HEK293 (cell line): ENCODE results near the gene ABTB2.

Experiments
- CTCF ChIA-PET: fragments of 350-600 bp; formaldehyde crosslinking; extraction: SDS; loops from one replicate; lab custom pipeline; 2021; ENCODE audit warnings: antibody characterized with exemption; lab: Yijun Ruan, JAX
- POLR2A ChIA-PET: fragments of 300-600 bp; formaldehyde crosslinking; extraction: SDS; loops from one replicate; lab custom pipeline; 2020; ENCODE audit warnings: antibody characterized with exemption, inconsistent platforms; lab: Yijun Ruan, JAX
- H3K27ac ChIP-seq: fragments of 200-500 bp; sonication (Bioruptor generic); 2 replicates; pipeline ENCODE4 v1.5.1; 2014; ENCODE audit warnings: low read depth, low read length, control low read depth, inconsistent platforms; ENCODE audit errors: extremely low read depth
- H3K36me3 ChIP-seq, 2 experiments: fragments of 200-500 bp in 1 of 2; sonication (Bioruptor generic) in 1 of 2; 1 replicate in 1 of 2; 2 replicates in 1 of 2; pipeline ENCODE4 v1.5.1; 2014 to 2017; ENCODE audit warnings: inconsistent platforms in 2 of 2, low read length in 2 of 2; ENCODE audit not compliant: control insufficient read depth in 2 of 2, insufficient read depth in 1 of 2
- H3K4me1 ChIP-seq: fragments of 200-500 bp; sonication (Bioruptor generic); 2 replicates; pipeline ENCODE4 v1.5.1; 2014; ENCODE audit warnings: mild to moderate bottlenecking, low read length, inconsistent platforms; ENCODE audit not compliant: control insufficient read depth, insufficient read depth
- H3K4me3 ChIP-seq: 2 replicates; pipeline ENCODE4 v1.5.1; 2011; ENCODE audit warnings: low read depth, mild to moderate bottlenecking, control low read depth, low read length, moderate library complexity
- H3K9me3 ChIP-seq: fragments of 200-500 bp; sonication (Bioruptor generic); 2 replicates; pipeline ENCODE4 v1.5.1; 2014; ENCODE audit warnings: low read depth, low read length, inconsistent platforms; ENCODE audit not compliant: control insufficient read depth, insufficient read depth
- HOXC10 ChIP-seq: sonication (generic); formaldehyde crosslinking; IDR thresholded peaks from 2 replicates; pipeline ENCODE4 v1.8.1; 2023; ENCODE audit warnings: mild to moderate bottlenecking, missing genetic modification reagents
- KLF9 ChIP-seq: fragments of 450-650 bp; formaldehyde crosslinking; IDR thresholded peaks from 2 replicates; pipeline ENCODE4 v1.5.1; 2016; ENCODE audit warnings: missing biosample characterization, missing genetic modification characterization, low read depth
- PATZ1 ChIP-seq: fragments of 450-650 bp; formaldehyde crosslinking; IDR thresholded peaks from 2 replicates; pipeline ENCODE4 v1.5.1; 2016; ENCODE audit warnings: missing biosample characterization, missing genetic modification characterization
- PRDM10 ChIP-seq: fragments of 450-650 bp; formaldehyde crosslinking; IDR thresholded peaks from 2 replicates; pipeline ENCODE4 v1.5.1; 2016; ENCODE audit warnings: missing biosample characterization, missing genetic modification characterization
- SCRT1 ChIP-seq: fragments of 450-650 bp; formaldehyde crosslinking; IDR thresholded peaks from 2 replicates; pipeline ENCODE4 v1.5.1; 2016; ENCODE audit warnings: missing biosample characterization, missing genetic modification characterization, borderline replicate concordance
- SETDB1 ChIP-seq: IDR thresholded peaks from one replicate; pipeline ENCODE4 v1.6.1; 2017; ENCODE audit warnings: mild to moderate bottlenecking, low read length, moderate library complexity, mixed read lengths; ENCODE audit not compliant: insufficient read length
- ZBTB49 ChIP-seq: fragments of 450-650 bp; formaldehyde crosslinking; IDR thresholded peaks from 2 replicates; pipeline ENCODE4 v1.5.1; 2016; ENCODE audit warnings: missing biosample characterization, missing genetic modification characterization, low read depth
- ZNF133 ChIP-seq: fragments of 450-650 bp; formaldehyde crosslinking; IDR thresholded peaks from 2 replicates; pipeline ENCODE4 v1.5.1; 2016; ENCODE audit warnings: missing biosample characterization, missing genetic modification characterization
- ZNF169 ChIP-seq: fragments of 450-650 bp; formaldehyde crosslinking; IDR thresholded peaks from 2 replicates; pipeline ENCODE4 v1.5.1; 2016; ENCODE audit warnings: missing biosample characterization, missing genetic modification characterization
- ZNF19 ChIP-seq: fragments of 450-650 bp; formaldehyde crosslinking; IDR thresholded peaks from 2 replicates; pipeline ENCODE4; 2016; ENCODE audit warnings: missing biosample characterization, missing genetic modification characterization, low read depth
- ZNF24 ChIP-seq: fragments of 450-650 bp; formaldehyde crosslinking; IDR thresholded peaks from 2 replicates; pipeline ENCODE4 v1.5.1; 2016; ENCODE audit warnings: missing biosample characterization, missing genetic modification characterization
- ZNF423 ChIP-seq: fragments of 450-650 bp; formaldehyde crosslinking; IDR thresholded peaks from 2 replicates; pipeline ENCODE4 v1.5.1; 2016; ENCODE audit warnings: missing biosample characterization, missing genetic modification characterization
- ZNF768 ChIP-seq: fragments of 450-650 bp; formaldehyde crosslinking; IDR thresholded peaks from 2 replicates; pipeline ENCODE4 v1.5.1; 2018; ENCODE audit warnings: missing biosample characterization, mild to moderate bottlenecking, missing genetic modification characterization
- ZNF776 ChIP-seq: fragments of 450-650 bp; formaldehyde crosslinking; IDR thresholded peaks from 2 replicates; pipeline ENCODE4 v1.5.0; 2017; ENCODE audit warnings: missing biosample characterization, missing genetic modification characterization, borderline replicate concordance
- ZNF837 ChIP-seq: fragments of 450-650 bp; formaldehyde crosslinking; IDR thresholded peaks from 2 replicates; pipeline ENCODE4 v1.5.1; 2016; ENCODE audit warnings: missing biosample characterization, missing genetic modification characterization
- ZNF843 ChIP-seq: fragments of 450-650 bp; formaldehyde crosslinking; IDR thresholded peaks from 2 replicates; pipeline ENCODE4 v1.5.1; 2016; ENCODE audit warnings: missing biosample characterization, missing genetic modification characterization
- TF ChIP-seq, protein P1 (sequence below): fragments of 450-650 bp; formaldehyde crosslinking; IDR thresholded peaks from 2 replicates; pipeline ENCODE4 v1.5.1; 2016; ENCODE audit warnings: missing biosample characterization, missing genetic modification characterization
- TF ChIP-seq, protein P2 (sequence below): sonication (generic); formaldehyde crosslinking; IDR thresholded peaks from 2 replicates; pipeline ENCODE4 v1.8.1; 2022; ENCODE audit warnings: mild to moderate bottlenecking, moderate library complexity, missing genetic modification reagents
- TF ChIP-seq, protein P3 (sequence below): fragments of 450-650 bp; formaldehyde crosslinking; conservative IDR thresholded peaks from 2 replicates; pipeline ENCODE4 v1.5.1; 2016; ENCODE audit warnings: low read depth, missing biosample characterization, missing genetic modification characterization

The ABTB2 gene

GRCh38 chr11:34314176-34314575 lies 43.6 kb downstream of the ABTB2 start:
- CTCF ChIA-PET = interaction anchor here (0.6 kb wide), 1 partner anchor 199 kb away, joined by 3 read pairs; no protein-coding TSS in a partner anchor
- Histone ChIP-seq H3K4me1 (peaks cover 2% of the 10 kb centered on the region; the same call in 1 of the 2 replicates), H3K36me3 (no peaks in the 10 kb centered on the region), H3K4me3 (no peak overlapping the region), H3K27ac (no peak overlapping the region), H3K9me3 (no peaks in the 10 kb centered on the region)
- TF ChIP-seq ZNF843 (tag by site-specific recombination) (no peak), ZNF169 (tag by site-specific recombination) (no peak), ZBTB49 (tag by site-specific recombination) (no peak), PRDM10 (no peak), ZNF768 (tag by site-specific recombination) (no peak), ZNF776 (tag by site-specific recombination) (no peak), ZNF837 (no peak), ZNF19 (tag by site-specific recombination) (no peak), PATZ1 (tag by site-specific recombination) (no peak), HOXC10 (no peak), SCRT1 (no peak), KLF9 (tag by site-specific recombination) (no peak), ZNF24 (no peak), ZNF133 (tag by site-specific recombination) (no peak), SETDB1 (no peak)
- POLR2A ChIA-PET = no interaction called here

DNA sequence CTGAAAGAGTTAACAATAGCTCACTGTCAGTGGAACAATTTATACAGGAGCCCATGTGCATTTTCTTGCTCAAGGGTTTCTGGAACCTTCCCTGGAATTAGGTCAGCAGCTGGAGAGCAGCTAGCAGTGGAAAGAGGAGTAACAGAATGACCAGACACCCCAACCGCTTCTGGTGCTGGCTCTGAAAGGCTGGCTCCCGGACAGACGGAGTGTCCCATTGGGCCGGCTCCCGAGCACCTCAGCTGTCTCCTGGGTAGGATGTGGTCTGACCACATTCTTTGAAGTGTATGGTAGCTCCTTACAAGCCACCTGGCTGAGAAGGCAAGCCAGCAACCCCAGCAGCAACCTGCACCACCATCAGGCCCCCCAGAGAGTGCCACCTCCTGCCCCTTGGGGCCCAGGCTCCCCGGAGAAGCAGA lies 44.7 kb downstream of the ABTB2 start:
- H3K4me1 ChIP-seq = peaks cover under 1% of the 10 kb centered on the region; the same call in 1 of the 2 replicates
- H3K4me3 ChIP-seq = no peak overlapping the region
- no peaks in the 10 kb centered on the region for H3K9me3 ChIP-seq
- CTCF ChIA-PET = no interaction called here
- no peaks in the 10 kb centered on the region for H3K36me3 ChIP-seq
- POLR2A ChIA-PET = no interaction called here
- no peak overlapping the region for H3K27ac ChIP-seq
- TF ChIP-seq, protein P1, sequence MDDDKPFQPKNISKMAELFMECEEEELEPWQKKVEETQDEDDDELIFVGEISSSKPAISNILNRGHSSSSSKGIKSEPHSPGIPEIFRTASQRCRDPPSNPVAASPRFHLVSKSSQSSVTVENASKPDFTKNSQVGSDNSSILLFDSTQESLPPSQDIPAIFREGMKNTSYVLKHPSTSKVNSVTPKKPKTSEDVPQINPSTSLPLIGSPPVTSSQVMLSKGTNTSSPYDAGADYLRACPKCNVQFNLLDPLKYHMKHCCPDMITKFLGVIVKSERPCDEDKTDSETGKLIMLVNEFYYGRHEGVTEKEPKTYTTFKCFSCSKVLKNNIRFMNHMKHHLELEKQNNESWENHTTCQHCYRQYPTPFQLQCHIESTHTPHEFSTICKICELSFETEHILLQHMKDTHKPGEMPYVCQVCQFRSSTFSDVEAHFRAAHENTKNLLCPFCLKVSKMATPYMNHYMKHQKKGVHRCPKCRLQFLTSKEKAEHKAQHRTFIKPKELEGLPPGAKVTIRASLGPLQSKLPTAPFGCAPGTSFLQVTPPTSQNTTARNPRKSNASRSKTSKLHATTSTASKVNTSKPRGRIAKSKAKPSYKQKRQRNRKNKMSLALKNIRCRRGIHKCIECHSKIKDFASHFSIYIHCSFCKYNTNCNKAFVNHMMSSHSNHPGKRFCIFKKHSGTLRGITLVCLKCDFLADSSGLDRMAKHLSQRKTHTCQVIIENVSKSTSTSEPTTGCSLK (tag by site-specific recombination) = no peak
- TF ChIP-seq, protein P2, sequence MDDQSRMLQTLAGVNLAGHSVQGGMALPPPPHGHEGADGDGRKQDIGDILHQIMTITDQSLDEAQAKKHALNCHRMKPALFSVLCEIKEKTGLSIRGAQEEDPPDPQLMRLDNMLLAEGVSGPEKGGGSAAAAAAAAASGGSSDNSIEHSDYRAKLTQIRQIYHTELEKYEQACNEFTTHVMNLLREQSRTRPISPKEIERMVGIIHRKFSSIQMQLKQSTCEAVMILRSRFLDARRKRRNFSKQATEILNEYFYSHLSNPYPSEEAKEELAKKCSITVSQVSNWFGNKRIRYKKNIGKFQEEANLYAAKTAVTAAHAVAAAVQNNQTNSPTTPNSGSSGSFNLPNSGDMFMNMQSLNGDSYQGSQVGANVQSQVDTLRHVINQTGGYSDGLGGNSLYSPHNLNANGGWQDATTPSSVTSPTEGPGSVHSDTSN = no peak
- TF ChIP-seq, protein P3, sequence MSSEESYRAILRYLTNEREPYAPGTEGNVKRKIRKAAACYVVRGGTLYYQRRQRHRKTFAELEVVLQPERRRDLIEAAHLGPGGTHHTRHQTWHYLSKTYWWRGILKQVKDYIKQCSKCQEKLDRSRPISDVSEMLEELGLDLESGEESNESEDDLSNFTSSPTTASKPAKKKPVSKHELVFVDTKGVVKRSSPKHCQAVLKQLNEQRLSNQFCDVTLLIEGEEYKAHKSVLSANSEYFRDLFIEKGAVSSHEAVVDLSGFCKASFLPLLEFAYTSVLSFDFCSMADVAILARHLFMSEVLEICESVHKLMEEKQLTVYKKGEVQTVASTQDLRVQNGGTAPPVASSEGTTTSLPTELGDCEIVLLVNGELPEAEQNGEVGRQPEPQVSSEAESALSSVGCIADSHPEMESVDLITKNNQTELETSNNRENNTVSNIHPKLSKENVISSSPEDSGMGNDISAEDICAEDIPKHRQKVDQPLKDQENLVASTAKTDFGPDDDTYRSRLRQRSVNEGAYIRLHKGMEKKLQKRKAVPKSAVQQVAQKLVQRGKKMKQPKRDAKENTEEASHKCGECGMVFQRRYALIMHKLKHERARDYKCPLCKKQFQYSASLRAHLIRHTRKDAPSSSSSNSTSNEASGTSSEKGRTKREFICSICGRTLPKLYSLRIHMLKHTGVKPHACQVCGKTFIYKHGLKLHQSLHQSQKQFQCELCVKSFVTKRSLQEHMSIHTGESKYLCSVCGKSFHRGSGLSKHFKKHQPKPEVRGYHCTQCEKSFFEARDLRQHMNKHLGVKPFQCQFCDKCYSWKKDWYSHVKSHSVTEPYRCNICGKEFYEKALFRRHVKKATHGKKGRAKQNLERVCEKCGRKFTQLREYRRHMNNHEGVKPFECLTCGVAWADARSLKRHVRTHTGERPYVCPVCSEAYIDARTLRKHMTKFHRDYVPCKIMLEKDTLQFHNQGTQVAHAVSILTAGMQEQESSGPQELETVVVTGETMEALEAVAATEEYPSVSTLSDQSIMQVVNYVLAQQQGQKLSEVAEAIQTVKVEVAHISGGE (tag by site-specific recombination) = no peak
- no peak for TF ChIP-seq ZNF423 (tag by site-specific recombination)
